ENCODE measurements around the gene MAN2B1.
"Not testable (repeated sequence)": the region's sequence is repeated elsewhere in the genome, so short reads cannot be mapped to it uniquely, and the experiment has no call there.

MAN2B1 gene

DNA sequence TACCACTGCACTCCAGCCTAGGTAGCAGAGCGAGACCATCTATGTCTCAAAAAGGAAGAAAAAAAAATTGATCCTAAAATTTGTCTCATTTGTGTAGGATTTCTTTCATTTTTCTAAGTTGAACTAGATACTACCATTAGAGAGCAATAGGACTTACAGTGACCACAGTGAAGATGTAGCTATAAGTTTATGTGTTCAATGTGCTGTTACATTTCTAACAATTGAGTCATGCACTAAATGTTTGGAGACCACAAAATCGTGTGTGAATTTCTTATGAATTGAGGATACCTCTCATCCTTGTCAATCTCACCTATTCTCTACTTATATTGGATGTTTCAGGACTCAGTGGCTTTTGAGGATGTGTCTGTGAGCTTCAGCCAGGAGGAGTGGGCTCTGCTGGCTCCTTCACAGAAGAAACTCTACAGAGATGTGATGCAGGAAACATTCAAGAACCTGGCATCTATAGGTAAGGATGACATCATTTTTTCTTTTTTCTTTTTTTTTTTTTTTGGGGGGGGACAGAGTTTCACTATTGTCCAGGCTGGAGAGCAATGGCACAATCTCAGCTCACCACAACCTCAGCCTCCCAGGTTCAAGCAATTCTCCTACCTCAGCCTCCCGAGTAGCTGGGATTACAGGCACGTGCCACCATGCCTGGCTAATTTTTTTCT is 43.0 kb downstream of the MAN2B1 start:
- no peak overlapping the region for H3K9ac ChIP-seq (ENCODE audit: low read length)
- no peak for TF ChIP-seq EZH2phosphoT487 (IDR thresholded peaks at IDR 0.05; ENCODE audit: low read depth)
- no peak for TF ChIP-seq CTCF (IDR thresholded peaks at IDR 0.05; ENCODE audit: low read depth, low read length)
- H3K79me2 ChIP-seq (ENCODE audit: low read length), result peaks cover 22% of the 10 kb centered on the region
- no peaks in the 10 kb centered on the region for H3K27me3 ChIP-seq (ENCODE audit: low read depth, low read length)
- peaks cover 18% of the 10 kb centered on the region for H3K4me1 ChIP-seq (ENCODE audit: low read length)
- peaks cover 45% of the 10 kb centered on the region for H3K36me3 ChIP-seq (replicated peaks; ENCODE audit: low read depth, low read length)
- H2AFZ ChIP-seq (ENCODE audit: low read depth, low read length), result no peak overlapping the region
- H3K9me3 ChIP-seq (ENCODE audit: insufficient read depth, low read length), result peaks cover 11% of the 10 kb centered on the region
- no peak overlapping the region for H3K4me3 ChIP-seq (ENCODE audit: low read length)
- no peak overlapping the region for H3K27ac ChIP-seq (ENCODE audit: low read length)
- peaks cover 30% of the 10 kb centered on the region for H4K20me1 ChIP-seq (ENCODE audit: insufficient read depth, low read length)
- no peak overlapping the region for H3K4me2 ChIP-seq (ENCODE audit: low read length)

GRCh38 chr19:12621253-12622024 is 45.1 kb downstream of the MAN2B1 start:
- not testable (repeated sequence) for H3K27ac ChIP-seq (ENCODE audit: low read length)
- peaks cover 36% of the 10 kb centered on the region for H3K79me2 ChIP-seq (ENCODE audit: low read length)

GRCh38 chr19:12617646-12618045 is 48.9 kb downstream of the MAN2B1 start:
- H3K27me3 ChIP-seq (ENCODE audit: low read depth, low read length), result no peaks in the 10 kb centered on the region
- no peak overlapping the region for H3K9ac ChIP-seq (ENCODE audit: low read length)
- H2AFZ ChIP-seq (ENCODE audit: low read depth, low read length), result no peak overlapping the region
- no peak overlapping the region for H3K27ac ChIP-seq (ENCODE audit: low read length)
- H3K79me2 ChIP-seq (ENCODE audit: low read length), result peaks cover 54% of the 10 kb centered on the region
- H3K4me2 ChIP-seq (ENCODE audit: low read length), result no peak overlapping the region
- peaks cover 40% of the 10 kb centered on the region for H3K36me3 ChIP-seq (replicated peaks; ENCODE audit: low read depth, low read length)
- no peak overlapping the region for H3K4me3 ChIP-seq (ENCODE audit: low read length)
- TF ChIP-seq CTCF (IDR thresholded peaks at IDR 0.05; ENCODE audit: low read depth, low read length), result no peak
- no peak for TF ChIP-seq EZH2phosphoT487 (IDR thresholded peaks at IDR 0.05; ENCODE audit: low read depth)
- H3K4me1 ChIP-seq (ENCODE audit: low read length), result peaks cover 35% of the 10 kb centered on the region
- H4K20me1 ChIP-seq (ENCODE audit: insufficient read depth, low read length), result peaks cover 65% of the 10 kb centered on the region
- no peaks in the 10 kb centered on the region for H3K9me3 ChIP-seq (ENCODE audit: insufficient read depth, low read length)

More at GRCh38 chr19:12621253-12622024, 45.1 kb downstream of the MAN2B1 start:
- not testable (repeated sequence) for H2AFZ ChIP-seq (ENCODE audit: low read depth, low read length); H3K9me3 ChIP-seq (ENCODE audit: insufficient read depth, low read length); H3K4me2 ChIP-seq (ENCODE audit: low read length); H3K9ac ChIP-seq (ENCODE audit: low read length); H3K27me3 ChIP-seq (ENCODE audit: low read depth, low read length); H3K4me3 ChIP-seq (ENCODE audit: low read length)
- Histone ChIP-seq H3K36me3 (replicated peaks; ENCODE audit: low read depth, low read length) (peaks cover 35% of the 10 kb centered on the region), H3K4me1 (ENCODE audit: low read length) (peaks cover 18% of the 10 kb centered on the region), H4K20me1 (ENCODE audit: insufficient read depth, low read length) (peaks cover 48% of the 10 kb centered on the region)

DNA sequence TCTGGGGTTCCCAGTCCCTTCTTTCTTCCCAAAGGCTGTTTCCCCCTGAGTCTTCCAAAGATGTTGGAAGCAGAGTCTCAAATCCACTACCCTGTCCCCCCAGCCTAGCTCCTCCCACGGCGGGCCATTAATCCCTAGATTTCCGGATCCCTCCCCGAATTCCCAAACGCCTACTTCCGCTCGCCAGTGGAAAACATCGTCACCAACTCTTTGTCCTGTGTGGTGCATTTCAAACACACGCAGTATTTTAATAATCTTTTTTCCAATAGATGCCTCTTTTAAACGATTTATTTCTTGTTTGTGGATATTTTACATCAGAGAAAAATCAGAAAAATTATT is 55.2 kb downstream of the MAN2B1 start:
- TF ChIP-seq CTCF (IDR thresholded peaks at IDR 0.05; ENCODE audit: low read depth, low read length), result no peak
- TF ChIP-seq EZH2phosphoT487 (IDR thresholded peaks at IDR 0.05; ENCODE audit: low read depth), result no peak
- Histone ChIP-seq H4K20me1 (ENCODE audit: insufficient read depth, low read length) (peaks cover 38% of the 10 kb centered on the region), H3K27me3 (ENCODE audit: low read depth, low read length) (no peaks in the 10 kb centered on the region), H3K9me3 (ENCODE audit: insufficient read depth, low read length) (no peaks in the 10 kb centered on the region), H2AFZ (ENCODE audit: low read depth, low read length) (0 out of 2 replicates have a peak overlapping the region, but pooled peaks have one; percentile 69), H3K36me3 (replicated peaks; ENCODE audit: low read depth, low read length) (peaks cover 16% of the 10 kb centered on the region), H3K79me2 (ENCODE audit: low read length) (peaks cover 38% of the 10 kb centered on the region), H3K9ac (ENCODE audit: low read length) (peak overlapping the region; percentile 73), H3K4me1 (ENCODE audit: low read length) (peaks cover 33% of the 10 kb centered on the region), H3K27ac (ENCODE audit: low read length) (peak overlapping the region; percentile 23), H3K4me2 (ENCODE audit: low read length) (peak overlapping the region; percentile 87), H3K4me3 (ENCODE audit: low read length) (peak overlapping the region; percentile 81)
